B cell (primary cell): ENCODE measurements around the gene STAC3. TPM values are rescaled to one million over a fixed set of nuclear protein-coding genes. Genes with fewer than 3 reads are reported as not detected.

Experiments
- ATAC-seq: fragments of 200-7000 bp; cut with Tn5 transposase; one replicate; pipeline ENCODE4 v1.10.0; 2021; ENCODE audit warnings: low read depth, mild to moderate bottlenecking, moderate number of reproducible peaks, moderate library complexity
- CTCF ChIA-PET: fragments of 350-600 bp; sonication (Branson Sonifier 250); formaldehyde crosslinking; loops from one replicate; lab custom pipeline; 2021; ENCODE audit warnings: antibody characterized with exemption, inconsistent platforms; lab: Charles Lee
- POLR2A ChIA-PET: fragments of 350-600 bp; sonication (Branson Sonifier 250); formaldehyde crosslinking; loops from one replicate; lab custom pipeline; 2021; ENCODE audit warnings: antibody characterized with exemption; lab: Charles Lee
- DNase-seq: peaks from one replicate; pipeline ENCODE4 v3.0.0; 2013
- H2AFZ ChIP-seq: 2 replicates; pipeline ENCODE4 v1.6.1; 2012; ENCODE audit warnings: mild to moderate bottlenecking, low read depth, low read length; ENCODE audit not compliant: insufficient read depth, poor library complexity, severe bottlenecking
- H3K27ac ChIP-seq, 2 donors: 1 replicate in 1 of 2; 2 replicates in 1 of 2; pipeline ENCODE4 v1.5.1; 2012 to 2013; ENCODE audit warnings: low read length in 2 of 2, mild to moderate bottlenecking in 2 of 2, moderate library complexity in 1 of 2
- H3K27me3 ChIP-seq, 4 experiments: fragments of 200-600 bp in 1 of 4; sonication (generic) in 1 of 4; replicated peaks in 1 of 4; 1 replicate in 2 of 4; 2 replicates in 2 of 4; pipeline versions ENCODE4 v1.6.1 to v1.7.0; 2013 to 2016; ENCODE audit warnings: low read length in 3 of 4, mild to moderate bottlenecking in 2 of 4, mixed read lengths in 1 of 4, moderate library complexity in 1 of 4; ENCODE audit not compliant: insufficient read depth in 4 of 4, control insufficient read depth in 3 of 4; ENCODE audit errors: control extremely low read depth in 1 of 4
- H3K36me3 ChIP-seq, 2 experiments: replicated peaks in 1 of 2; 1 replicate in 1 of 2; 2 replicates in 1 of 2; pipeline versions ENCODE4 v1.6.1 to v1.7.1; 2013; ENCODE audit warnings: low read length in 1 of 2; ENCODE audit not compliant: insufficient read depth in 2 of 2, control insufficient read depth in 1 of 2; ENCODE audit errors: control extremely low read depth in 1 of 2, extremely low read depth in 1 of 2
- H3K4me1 ChIP-seq, 2 donors: fragments of 200-600 bp in 1 of 2; sonication (generic) in 1 of 2; 1 replicate in 1 of 2; 2 replicates in 1 of 2; pipeline versions ENCODE4 v1.5.1 to v1.6.1; 2013 to 2017; ENCODE audit warnings: low read length in 2 of 2; ENCODE audit not compliant: control insufficient read depth in 2 of 2, insufficient read depth in 2 of 2
- H3K4me2 ChIP-seq: replicated peaks from 2 replicates; pipeline ENCODE3; 2012; ENCODE audit warnings: mild to moderate bottlenecking, low read depth, low read length; ENCODE audit not compliant: poor library complexity, severe bottlenecking
- H3K4me3 ChIP-seq, 5 experiments: fragments of 200-600 bp in 1 of 5; sonication (generic) in 1 of 5; 1 replicate in 3 of 5; 2 replicates in 2 of 5; pipeline versions ENCODE4 v1.5.1 to v1.7.0; 2011 to 2016; ENCODE audit warnings: low read length in 4 of 5, mild to moderate bottlenecking in 4 of 5, low read depth in 2 of 5, control low read depth in 1 of 5, moderate library complexity in 1 of 5; ENCODE audit not compliant: insufficient read depth in 1 of 5; ENCODE audit errors: control extremely low read depth in 1 of 5, extremely low read depth in 1 of 5
- H3K79me2 ChIP-seq: fragments of 200-600 bp; sonication (generic); one replicate; pipeline ENCODE4 v1.6.0; 2016; ENCODE audit warnings: low read length; ENCODE audit not compliant: control insufficient read depth, insufficient read depth
- H3K9ac ChIP-seq: fragments of 200-600 bp; sonication (generic); 2 replicates; pipeline ENCODE4 v1.6.1; 2017; ENCODE audit warnings: mild to moderate bottlenecking, low read length, moderate library complexity
- H3K9me3 ChIP-seq, 3 donors: one replicate each; pipeline versions ENCODE4 v1.6.1 to v1.7.1; 2013; ENCODE audit warnings: low read length in 2 of 3; ENCODE audit not compliant: control insufficient read depth in 2 of 3, insufficient read depth in 1 of 3; ENCODE audit errors: control extremely low read depth in 1 of 3
- H4K20me1 ChIP-seq: 2 replicates; pipeline ENCODE4 v1.6.0; 2012; ENCODE audit warnings: mild to moderate bottlenecking, low read length; ENCODE audit not compliant: insufficient read depth, control insufficient read depth, poor library complexity, severe bottlenecking
- H3K27ac Mint-ChIP-seq: one replicate; pipeline ENCODE4 v1.8.0; 2021; ENCODE audit warnings: mixed read lengths
- H3K27me3 Mint-ChIP-seq: one replicate; pipeline ENCODE4 v1.8.0; 2021; ENCODE audit warnings: mixed read lengths
- H3K4me1 Mint-ChIP-seq: one replicate; pipeline ENCODE4 v1.8.0; 2021; ENCODE audit warnings: mixed read lengths
- H3K4me3 Mint-ChIP-seq: one replicate; pipeline ENCODE4 v1.8.0; 2021; ENCODE audit warnings: mixed read lengths
- H3K9me3 Mint-ChIP-seq: one replicate; pipeline ENCODE4 v1.8.0; 2022; ENCODE audit warnings: mixed read lengths; ENCODE audit not compliant: insufficient read depth
- CTCF ChIP-seq: fragments of 200-600 bp; IDR thresholded peaks from one replicate; pipeline ENCODE4 v1.8.0; 2022; ENCODE audit warnings: antibody characterized with exemption, mild to moderate bottlenecking
- EZH2 ChIP-seq: IDR thresholded peaks from 2 replicates; pipeline ENCODE4 v1.6.1; 2012; ENCODE audit warnings: borderline replicate concordance, low read depth, mild to moderate bottlenecking, moderate library complexity, low read length; ENCODE audit not compliant: insufficient read depth, poor library complexity, severe bottlenecking
- WGBS: methylation state at CpG from one replicate; pipeline ENCODE4 v1.1.5; 2013; ENCODE audit warnings: missing lambda C conversion rate; ENCODE audit not compliant: insufficient coverage; 5-methylcytosine and 5-hydroxymethylcytosine counted together
- intact Hi-C: fragments of 100-400 bp; cut with micrococcal nuclease; formaldehyde crosslinking; loops from one replicate; pipeline ENCODE4 v1.10.0; 2022
- polyA plus RNA-seq: library from polyadenylated mRNA; depleted of rRNA; stranded (reverse); fragments of >200 nt; gene quantifications from 2 replicates; pipeline ENCODE4 v1.2.3, GENCODE V29; 2012
- total RNA-seq, 2 donors: library from RNA; stranded (reverse); fragments of 120-200 nt in 1 of 2; gene quantifications; 1 replicate in 1 of 2; 2 replicates in 1 of 2; pipeline versions ENCODE4 v1.2.3 to v1.2.4, GENCODE V29; 2013 to 2022

The STAC3 gene
- total and polyA plus RNA-seq, 2 donors (not counting 1 experiment from before 2014, with no cell fraction given), result 4.5 to 6.2 TPM

DNA sequence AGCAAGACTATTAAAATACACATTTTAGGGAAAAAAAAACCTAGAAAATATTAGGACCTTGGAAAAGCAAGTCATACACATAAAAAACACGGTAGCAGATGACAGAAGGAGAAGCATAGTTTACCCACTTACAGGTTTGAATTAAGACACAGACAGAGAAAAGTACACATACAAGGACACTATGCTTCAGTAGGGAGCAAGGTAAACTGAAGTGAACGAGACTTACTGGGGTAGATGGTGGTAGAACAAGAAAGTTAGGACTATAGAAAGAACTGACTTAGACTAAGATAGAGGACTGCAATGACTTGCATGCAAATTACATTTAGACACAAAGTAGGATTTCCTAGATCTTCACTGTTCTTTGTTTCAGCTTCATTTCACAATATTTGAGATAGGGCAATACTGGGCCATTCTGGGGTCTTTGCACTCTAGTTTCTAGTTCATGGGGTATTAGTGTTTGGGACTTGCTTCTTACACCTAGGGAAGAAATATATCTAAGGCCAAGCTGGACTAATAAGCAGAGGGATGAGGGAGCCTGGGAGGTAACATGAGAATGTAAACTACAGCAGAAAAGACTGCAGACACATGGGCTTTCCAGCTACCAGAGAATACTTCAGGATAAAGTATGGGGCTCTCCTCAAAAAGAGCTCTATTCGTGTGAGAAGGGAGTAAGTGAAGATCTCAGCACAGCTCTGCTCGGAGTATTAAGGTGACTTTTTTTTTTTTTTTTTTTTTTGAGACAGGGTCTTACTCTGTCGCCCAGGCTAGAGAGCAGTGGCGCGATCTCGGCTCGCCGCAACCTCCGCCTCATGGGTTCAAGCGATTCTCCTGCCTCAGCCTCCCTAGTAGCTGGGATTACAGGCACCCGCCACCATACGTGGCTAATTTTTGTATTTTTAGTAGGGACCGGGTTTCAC is 27.7 kb upstream of the STAC3 start:
- DNase-seq, result no peak
- ATAC-seq, result no peak
- Histone ChIP-seq H2AFZ (no peak overlapping the region), H4K20me1 (no peaks in the 10 kb centered on the region), H3K79me2 (no peaks in the 10 kb centered on the region), H3K9me3 (no peaks in the 10 kb centered on the region), H3K4me2 (no peak overlapping the region), H3K27me3 (no peaks in the 10 kb centered on the region), H3K9ac (no peak overlapping the region), H3K27ac (no peak overlapping the region), H3K4me1 (peaks cover 15 to 17% of the 10 kb centered on the region in 2 donors), H3K36me3 (peaks cover 0 to 47% of the 10 kb centered on the region in 2 experiments), H3K4me3 (no peak overlapping the region)
- 94% methylated on average over 11 of the region's 15 CpGs for WGBS
- H3K9me3 Mint-ChIP-seq, result no peaks in the 10 kb centered on the region
- no peak for TF ChIP-seq CTCF
- no peak for TF ChIP-seq EZH2
- intact Hi-C loops, result no loop called here
- no peak overlapping the region for H3K4me3 Mint-ChIP-seq
- H3K27me3 Mint-ChIP-seq, result no peaks in the 10 kb centered on the region
- ChIA-PET CTCF (interaction anchor here (0.8 to 1.2 kb wide), 4 partner anchors 10 to 65 kb away, joined by 3 to 5 read pairs (median 3); no protein-coding TSS in a partner anchor), POLR2A (interaction anchor here (0.6 kb wide), 1 partner anchor 140 kb away, joined by 3 read pairs; no protein-coding TSS in a partner anchor)
- peaks cover 30% of the 10 kb centered on the region for H3K4me1 Mint-ChIP-seq
- peak overlapping the region; percentile 27 for H3K27ac Mint-ChIP-seq
